SKM-1 treated with dmso at 0.1 percent for 144 hours (cell line): ENCODE measurements around the gene FANCD2.
"Not testable (repeated sequence)": the region's sequence is repeated elsewhere in the genome, so short reads cannot be mapped to it uniquely, and the experiment has no call there.

Experiments used
- DNase-seq: peaks from one replicate; lab custom pipeline; 2025; ENCODE audit not compliant: unreplicated experiment; lab: John Stamatoyannopoulos, UW

FANCD2 gene

GRCh38 chr3:10026084-10026890 is at the start of gene FANCD2:
FANCD2 (plus strand) TSS chr3:10026437; CDS start chr3:10028658, 2,221 bp downstream.
- peak; percentile 77 for DNase-seq

- peak; percentile 74 for DNase-seq
Observed at GRCh38 chr3:9976721-9977709, 49.2 kb upstream of the FANCD2 start.

DNA sequence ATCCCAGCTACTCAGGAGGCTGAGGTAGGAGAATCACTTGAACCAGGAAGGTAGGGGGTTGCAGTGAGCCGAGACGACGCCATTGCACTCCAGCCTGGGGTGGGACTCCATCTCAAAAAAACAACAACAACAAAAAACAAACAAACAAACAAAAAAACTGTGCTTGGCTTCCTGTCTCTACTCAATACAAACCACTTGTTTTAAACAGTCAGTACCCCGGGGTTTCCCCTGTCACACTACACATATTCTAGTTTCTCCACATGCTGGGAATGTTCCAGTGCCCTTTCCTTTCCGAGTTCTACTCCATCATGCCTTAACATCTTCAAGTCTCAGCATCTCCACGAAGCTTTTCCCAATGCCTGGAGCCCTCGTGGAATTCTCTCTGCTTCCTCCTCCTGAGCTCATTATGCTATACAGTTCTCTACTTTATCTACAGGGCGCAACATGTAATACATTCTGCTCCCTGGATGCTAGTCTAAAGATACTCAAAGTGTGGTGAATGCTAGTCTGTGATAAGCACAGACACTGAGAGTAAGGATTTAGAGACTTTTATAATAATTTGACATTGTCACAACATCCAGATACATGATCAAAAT is 47.4 kb upstream of the FANCD2 start:
- no peak for DNase-seq

DNA sequence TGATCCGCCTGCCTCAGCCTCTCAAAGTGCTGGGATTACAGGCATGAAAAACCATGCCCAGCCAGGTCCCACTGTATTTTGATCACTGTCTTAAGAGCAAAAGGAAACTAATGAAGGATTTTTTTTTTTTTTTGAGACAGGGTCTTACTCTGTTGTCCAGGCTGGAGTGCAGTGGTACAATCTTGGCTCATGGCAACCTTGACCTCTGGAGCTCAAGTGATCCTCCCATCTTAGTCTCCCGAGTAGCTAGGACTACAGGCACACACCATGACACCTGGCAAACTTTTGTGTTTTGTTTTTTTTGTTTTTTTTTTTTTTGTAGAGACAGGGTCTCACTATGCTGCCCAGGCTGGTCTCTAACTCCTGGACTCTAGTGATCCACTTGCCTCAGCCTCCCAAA is 46.0 kb upstream of the FANCD2 start:
- DNase-seq = no peak

DNA sequence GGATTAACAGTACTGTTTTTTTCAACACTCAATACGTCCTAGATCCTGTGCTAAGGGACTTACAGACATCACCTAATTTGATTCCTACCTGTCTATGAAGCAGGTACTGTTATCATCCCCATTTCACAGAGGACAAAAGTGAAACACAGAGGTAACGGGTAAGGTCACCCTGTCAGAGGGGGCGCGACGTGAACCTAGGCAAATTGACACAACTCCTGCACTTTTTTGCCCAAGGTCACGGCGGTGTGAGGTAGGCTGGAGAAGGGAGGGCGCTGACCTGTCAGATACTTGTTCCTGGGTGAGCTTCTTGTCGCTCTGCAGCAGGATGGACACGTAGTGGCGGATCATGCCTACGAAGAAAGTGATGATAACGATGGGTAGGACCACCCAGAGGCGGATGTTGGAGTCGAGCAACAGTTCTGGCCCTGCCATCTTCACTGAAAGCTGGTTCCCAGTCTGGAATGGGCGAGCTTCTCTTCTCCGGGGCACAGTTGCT is 40.0 kb upstream of the FANCD2 start:
- no peak for DNase-seq

- no peak for DNase-seq
Observed at GRCh38 chr3:9994086-9994844, 32.0 kb upstream of the FANCD2 start.

DNA sequence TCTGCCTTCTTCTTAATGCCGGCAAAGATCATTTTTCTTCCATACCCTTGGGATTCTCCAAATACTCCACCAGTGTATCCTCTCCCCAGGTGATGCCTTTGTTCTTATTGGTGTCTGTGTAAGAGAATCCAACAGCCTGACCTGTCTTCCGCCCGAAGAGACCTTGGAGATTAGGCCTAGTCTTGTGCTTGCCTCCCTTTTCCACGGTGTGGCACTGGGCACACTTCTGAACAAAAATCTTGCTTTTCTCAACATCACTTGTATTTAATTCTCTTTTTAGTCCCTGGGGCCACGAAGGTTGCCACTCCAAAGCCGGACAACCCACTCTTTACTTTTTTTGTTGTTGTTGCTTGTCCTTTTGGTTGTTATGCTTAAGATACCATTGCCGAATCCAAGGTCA is 25.6 kb upstream of the FANCD2 start:
- no peak for DNase-seq

DNA sequence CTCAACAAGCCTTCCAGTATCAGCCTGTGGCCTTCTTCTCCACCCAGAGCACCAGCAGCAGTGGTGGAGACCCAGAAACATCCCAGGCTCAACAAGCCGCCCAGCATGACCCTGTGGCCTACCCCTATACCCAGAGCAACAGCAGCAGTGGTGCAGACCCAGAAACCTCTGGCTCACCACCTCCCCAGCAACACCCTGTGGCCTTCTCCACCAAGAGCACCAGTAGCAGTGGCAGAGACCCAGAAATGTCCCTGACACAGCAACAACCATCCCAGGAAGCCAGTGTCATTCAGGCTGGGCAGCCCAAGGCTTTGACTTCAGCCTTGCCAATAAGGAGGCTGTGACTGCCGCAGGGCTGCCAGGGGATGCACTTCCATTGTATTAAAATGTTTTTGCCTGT is 23.3 kb upstream of the FANCD2 start:
- DNase-seq = no peak

DNA sequence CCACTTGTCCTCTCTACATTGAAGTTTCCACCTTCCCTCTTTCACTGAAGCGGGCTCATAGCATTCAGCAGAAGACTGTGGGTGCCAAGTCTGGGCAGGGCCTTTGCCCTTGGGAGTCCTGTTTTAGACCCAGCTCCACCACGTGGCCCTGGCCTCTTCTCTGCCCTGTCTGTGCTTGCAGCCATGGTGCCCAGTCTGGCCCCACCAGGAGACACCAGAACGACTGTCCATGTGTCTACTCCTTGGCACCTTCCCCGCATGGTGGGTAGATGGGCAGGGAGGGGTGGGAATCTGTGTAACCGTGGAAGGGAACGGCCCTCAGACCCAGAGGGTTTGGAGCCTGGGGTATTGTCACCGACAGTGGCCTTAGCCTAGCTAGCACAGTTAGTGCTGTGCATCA is 21.7 kb upstream of the FANCD2 start:
- DNase-seq = no peak

- DNase-seq = no peak
Observed at GRCh38 chr3:10004960-10005564, 21.2 kb upstream of the FANCD2 start.

- no peak for DNase-seq
Observed at GRCh38 chr3:10006048-10006761, 20.0 kb upstream of the FANCD2 start.

DNA sequence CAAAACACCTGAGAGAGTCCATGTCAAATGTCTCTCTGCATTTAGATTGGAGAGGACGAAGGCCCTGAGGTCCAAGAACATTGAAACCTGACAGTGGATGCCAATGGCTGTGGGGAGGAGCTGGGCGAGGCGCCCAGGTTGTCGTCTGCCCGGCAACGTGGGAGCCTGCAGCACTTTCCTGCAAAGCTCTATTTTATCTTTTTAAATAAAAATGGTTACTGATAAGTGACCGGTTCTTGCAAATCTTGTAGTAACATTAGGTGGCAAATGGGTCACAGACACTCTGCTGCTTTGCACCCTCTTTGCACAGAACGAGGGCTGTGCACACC is 19.5 kb upstream of the FANCD2 start:
- no peak for DNase-seq

DNA sequence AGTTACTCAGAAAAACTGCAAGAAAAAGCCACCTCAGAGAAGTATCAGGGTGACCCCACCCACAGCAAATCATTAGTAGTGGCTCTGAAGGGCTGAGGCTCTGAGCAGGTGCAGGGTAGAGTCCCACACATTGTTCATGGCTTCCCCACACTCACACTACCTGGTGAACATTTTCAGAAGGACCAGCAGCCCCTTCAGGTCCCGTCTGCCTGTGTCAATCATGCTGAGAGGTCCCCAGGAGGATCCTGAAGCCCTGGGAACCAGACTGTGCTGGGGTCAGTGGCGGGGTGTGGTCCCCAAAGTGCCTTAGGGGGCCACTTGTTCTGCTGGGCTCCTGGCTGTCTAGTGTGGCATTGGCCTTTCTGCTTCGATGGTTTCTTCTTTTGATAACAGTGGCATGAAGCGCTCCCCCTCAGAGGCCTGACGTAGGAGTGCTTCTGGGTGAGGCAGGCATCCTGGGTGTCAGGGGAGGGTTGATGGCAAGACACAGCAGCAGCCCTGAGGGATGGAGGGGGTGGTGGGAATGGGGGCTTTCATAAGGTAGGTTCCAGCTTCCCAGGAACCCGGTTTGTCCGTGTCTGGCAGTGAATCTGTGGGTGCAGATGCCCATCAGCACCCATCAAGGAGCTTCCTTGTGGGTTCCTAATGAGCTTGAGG is 19.0 kb upstream of the FANCD2 start:
- DNase-seq = no peak

GRCh38 chr3:10008216-10008587 is 18.0 kb upstream of the FANCD2 start:
- DNase-seq = not testable (repeated sequence)

GRCh38 chr3:10008588-10009344 is 17.5 kb upstream of the FANCD2 start:
- DNase-seq = no peak

- no peak for DNase-seq
Observed at GRCh38 chr3:10010421-10010877, 15.8 kb upstream of the FANCD2 start.

DNA sequence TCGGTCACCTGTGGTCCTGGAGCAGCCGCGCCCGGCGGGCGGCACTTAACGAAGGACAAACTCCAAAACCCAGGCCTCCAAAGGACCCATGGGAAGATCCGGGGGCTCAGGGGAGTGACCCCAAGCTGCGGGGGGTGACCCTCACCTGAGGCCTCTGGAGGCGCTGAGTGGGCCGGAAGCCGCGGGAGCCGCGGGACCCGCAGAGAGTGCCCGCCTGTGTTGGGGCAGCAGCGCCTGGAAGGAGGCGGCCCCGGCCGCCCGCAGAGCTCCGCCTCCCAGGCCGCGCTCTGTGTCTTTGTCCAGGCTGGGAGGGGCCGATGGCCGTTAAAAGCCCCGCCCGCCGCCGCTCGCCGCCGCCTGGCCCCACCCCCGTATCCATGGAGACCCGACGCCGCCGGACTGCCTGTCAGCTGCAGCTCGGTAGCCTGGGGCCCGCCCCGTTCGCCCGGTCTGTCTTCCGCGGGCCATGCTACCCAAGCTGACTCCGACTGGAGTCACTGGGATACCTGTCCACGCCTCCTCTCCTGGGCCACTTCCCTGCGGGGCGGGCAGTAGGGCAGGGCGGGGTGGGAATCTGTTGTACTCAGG is 15.3 kb upstream of the FANCD2 start:
- peak; percentile 88 for DNase-seq

DNA sequence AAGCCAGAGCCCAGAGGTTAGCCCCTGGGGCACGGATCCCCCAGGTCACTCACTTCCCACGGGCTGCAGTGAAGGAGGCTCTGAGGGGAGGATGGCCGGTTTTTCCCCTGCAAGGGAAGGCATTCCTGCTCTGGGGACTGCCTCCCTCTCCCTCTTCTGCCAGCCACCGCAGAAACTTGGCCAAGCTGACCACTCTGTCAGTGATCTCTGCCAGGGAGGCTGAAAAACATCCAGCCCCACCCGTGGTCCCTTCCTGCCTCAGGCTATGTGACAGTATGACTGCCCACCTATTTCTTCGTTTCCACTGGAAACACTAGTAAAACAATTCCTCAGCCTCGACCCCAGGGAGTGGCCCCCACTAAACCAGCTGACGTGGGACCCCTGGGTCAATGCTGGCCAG is 14.6 kb upstream of the FANCD2 start:
- DNase-seq = no peak
